Stimulated activated naive CD8-positive, alpha-beta T cell treated with anti-CD3 and anti-CD28 coated beads, Interleukin-15, Interleukin-2, amounts not matched to agents 100 U/mL and 50 U/mL, for 24 hours (primary cell): ENCODE results near the gene CCDC170.

ENCODE experiments used
- ATAC-seq: fragments of 150-1000 bp; cut with Tn5 transposase; one replicate; pipeline ENCODE4 v1.10.0; 2021
- DNase-seq: peaks from one replicate; pipeline ENCODE4 v3.0.0; 2021

CCDC170 gene

GRCh38 chr6:151656392-151656791 lies 162.6 kb downstream of the CCDC170 start:
- DNase-seq (no peak), ATAC-seq (no peak)

GRCh38 chr6:151658091-151658490 lies 164.3 kb downstream of the CCDC170 start:
- DNase-seq, result no peak

GRCh38 chr6:151659212-151659611 lies 165.4 kb downstream of the CCDC170 start:
- ATAC-seq, result no peak
- DNase-seq, result no peak

More at GRCh38 chr6:151658091-151658490, 164.3 kb downstream of the CCDC170 start:
- no peak for ATAC-seq

GRCh38 chr6:151661509-151661908 lies 167.7 kb downstream of the CCDC170 start:
- ATAC-seq (no peak), DNase-seq (no peak)

- ATAC-seq, result no peak
- no peak for DNase-seq
These were observed 168.1 kb downstream of the CCDC170 start for GRCh38 chr6:151661928-151662327.

GRCh38 chr6:151663559-151663958 lies 169.7 kb downstream of the CCDC170 start:
- no peak for ATAC-seq
- no peak for DNase-seq

GRCh38 chr6:151664390-151664789 lies 170.6 kb downstream of the CCDC170 start:
- ATAC-seq (no peak), DNase-seq (no peak)

GRCh38 chr6:151665329-151665728 lies 171.5 kb downstream of the CCDC170 start:
- DNase-seq (no peak), ATAC-seq (no peak)

GRCh38 chr6:151666526-151666925 lies 172.7 kb downstream of the CCDC170 start:
- ATAC-seq (no peak), DNase-seq (no peak)

GRCh38 chr6:151669208-151669560 lies 175.4 kb downstream of the CCDC170 start:
- no peak for DNase-seq
- no peak for ATAC-seq

- DNase-seq (no peak), ATAC-seq (no peak)
These were observed 176.3 kb downstream of the CCDC170 start for GRCh38 chr6:151670116-151670515.
